ENCODE measurements around the gene LAMC3.
A peak's percentile ranks its signal among the peaks of the same experiment; 100 is the strongest.

The LAMC3 gene

GRCh38 chr9:131008909-131009618 is at the start of gene LAMC3:
TSS of gene LAMC3 (plus strand) at chr9:131009174. CDS start at chr9:131009215, 41 bp downstream.
- no peak for DNase-seq (ENCODE audit: low read depth)

- DNase-seq (ENCODE audit: low read depth) = no peak
Observed at GRCh38 chr9:130959809-130960334, 49.1 kb upstream of the LAMC3 start.

DNA sequence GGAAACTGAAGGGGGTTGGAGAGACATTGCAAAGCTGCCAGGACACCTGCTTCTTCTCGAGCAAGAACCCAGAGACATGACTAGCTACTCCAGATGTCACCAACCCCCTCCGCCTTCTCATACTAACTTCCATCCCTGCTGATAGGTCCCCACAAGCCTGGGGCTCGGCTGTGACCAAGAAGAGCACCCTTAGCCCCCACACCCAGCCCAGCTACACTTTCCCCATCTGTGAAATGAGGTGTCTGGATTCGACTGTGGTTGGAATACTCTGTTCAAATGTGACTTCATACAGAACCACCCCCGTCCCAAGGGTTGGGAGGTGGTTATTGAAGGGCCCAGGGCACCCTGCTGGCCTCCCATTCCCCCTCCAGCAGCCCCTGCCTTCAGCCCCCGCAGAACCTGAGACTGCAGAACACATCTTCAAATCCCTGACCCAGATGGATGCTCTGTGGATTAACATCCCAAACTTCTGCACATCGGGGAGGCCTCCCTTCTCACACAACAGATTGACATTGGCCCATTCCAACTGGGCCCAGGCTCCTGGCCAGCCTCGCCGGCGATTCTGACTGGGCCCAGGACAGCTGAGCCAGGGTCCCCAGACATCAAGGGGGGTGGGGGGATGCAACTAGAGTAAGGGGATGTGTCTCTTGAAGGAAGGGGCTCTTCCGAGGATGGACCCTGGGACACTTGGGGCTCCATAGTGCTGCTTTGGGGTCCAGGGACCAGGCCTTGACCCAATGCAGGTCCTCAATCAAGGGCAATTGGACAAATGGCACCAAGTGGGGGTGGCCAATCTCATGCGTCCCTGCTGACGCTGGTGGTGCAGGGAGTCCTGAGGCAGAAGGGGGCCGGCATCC is 48.2 kb upstream of the LAMC3 start:
- no peak for DNase-seq (ENCODE audit: low read depth)

DNA sequence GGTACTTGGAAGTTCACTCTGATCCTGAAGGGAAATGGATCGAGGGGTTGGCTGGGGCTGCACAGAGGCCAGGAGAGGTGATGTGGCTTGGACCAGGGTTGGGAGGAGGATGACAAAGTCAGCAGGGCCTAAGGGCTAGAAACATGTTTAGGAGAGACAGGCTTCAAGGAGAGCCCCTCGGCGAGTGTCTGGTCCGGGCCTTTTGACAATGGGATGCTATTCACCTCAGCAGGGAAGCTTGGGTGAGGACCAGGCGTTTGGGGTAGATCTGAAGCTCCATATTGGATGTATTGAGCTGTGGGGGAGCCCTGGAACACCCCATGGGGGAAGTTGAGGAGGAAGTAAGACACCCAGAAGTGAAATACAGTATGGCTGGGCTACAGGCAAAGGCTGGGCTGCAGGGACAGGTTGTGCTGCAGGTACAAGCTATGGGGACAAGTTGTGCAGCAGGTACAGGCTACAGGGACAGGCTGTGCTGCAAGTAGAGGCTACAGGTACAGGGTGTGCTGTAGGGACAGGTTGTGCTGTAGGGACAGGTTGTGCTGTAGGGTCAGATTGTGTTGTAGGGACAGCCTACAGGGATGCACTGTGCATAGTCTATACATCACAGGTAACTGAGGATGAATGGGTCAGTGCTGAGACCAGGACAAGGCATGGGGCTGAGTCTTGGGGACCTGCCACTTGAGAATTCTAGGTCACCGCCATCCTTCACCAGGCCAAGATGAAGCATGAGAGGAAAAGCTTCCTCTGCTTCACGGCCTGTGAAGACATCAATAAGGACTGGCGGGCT is 47.3 kb upstream of the LAMC3 start:
- no peak for DNase-seq (ENCODE audit: low read depth)

- DNase-seq (ENCODE audit: low read depth) = peak; percentile 92
Observed at GRCh38 chr9:130962418-130963316, 46.3 kb upstream of the LAMC3 start.

- DNase-seq (ENCODE audit: low read depth) = no peak
Observed at GRCh38 chr9:130963337-130963908, 45.6 kb upstream of the LAMC3 start.

DNA sequence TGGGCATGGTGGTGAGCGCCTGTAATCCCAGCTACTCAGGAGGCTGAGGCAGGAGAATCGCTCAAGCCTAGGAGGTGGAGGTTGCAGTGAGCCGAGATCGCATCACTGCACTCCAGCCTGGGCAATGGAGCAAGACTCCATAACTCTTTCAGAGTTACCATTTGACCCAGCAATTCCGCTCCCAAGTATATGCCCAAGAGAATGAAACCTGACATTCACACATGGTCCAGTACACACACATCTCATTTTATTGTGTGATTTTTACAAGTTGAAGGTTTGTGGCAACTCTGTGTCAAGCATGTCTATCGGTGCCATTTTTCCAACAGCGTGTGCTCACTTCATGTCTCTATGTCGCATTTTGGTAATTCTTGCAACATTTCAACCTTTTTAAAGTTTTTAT is 45.1 kb upstream of the LAMC3 start:
- no peak for DNase-seq (ENCODE audit: low read depth)

- no peak for DNase-seq (ENCODE audit: low read depth)
Observed at GRCh38 chr9:130965680-130966079, 43.3 kb upstream of the LAMC3 start.

DNA sequence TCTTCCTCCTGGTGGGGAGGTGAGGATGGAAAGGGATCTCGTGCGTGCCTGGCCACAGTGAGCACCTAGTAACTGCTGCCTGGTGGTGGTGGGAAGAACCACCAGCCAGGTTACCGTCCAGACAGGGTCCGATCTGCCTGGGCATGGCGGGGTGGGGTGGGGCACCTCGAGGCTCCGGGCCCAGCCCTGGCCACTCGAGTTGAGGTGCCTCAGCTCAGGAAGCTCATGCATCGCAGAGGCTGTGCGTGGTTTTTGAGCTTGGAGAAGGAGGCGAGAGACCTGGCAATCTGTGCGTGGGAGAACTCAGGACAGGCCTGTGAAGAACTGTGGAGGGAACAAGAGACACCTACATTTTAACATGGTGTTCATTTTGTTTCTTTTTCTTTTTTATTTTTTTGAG is 38.9 kb upstream of the LAMC3 start:
- DNase-seq (ENCODE audit: low read depth) = no peak

DNA sequence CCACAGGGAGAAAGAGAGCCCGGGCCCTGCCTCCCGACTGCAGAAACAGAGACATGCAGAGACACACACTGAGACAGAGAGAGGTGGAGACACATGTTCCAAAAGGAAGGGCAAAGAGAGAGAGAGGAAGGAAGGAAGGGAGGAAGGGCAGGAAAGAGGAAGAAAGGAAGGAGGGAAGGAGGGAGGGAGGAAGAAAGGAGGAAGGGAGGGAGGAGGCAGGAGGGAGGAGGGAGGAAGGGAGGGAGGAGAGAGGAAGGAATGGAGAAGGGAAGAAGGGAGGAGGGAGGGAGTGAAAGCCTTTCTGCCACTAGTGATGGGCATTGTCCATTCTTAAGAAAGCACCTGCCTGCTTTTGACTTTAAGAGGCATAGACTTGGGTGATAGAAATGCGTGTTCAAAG is 38.1 kb upstream of the LAMC3 start:
- no peak for DNase-seq (ENCODE audit: low read depth)

DNA sequence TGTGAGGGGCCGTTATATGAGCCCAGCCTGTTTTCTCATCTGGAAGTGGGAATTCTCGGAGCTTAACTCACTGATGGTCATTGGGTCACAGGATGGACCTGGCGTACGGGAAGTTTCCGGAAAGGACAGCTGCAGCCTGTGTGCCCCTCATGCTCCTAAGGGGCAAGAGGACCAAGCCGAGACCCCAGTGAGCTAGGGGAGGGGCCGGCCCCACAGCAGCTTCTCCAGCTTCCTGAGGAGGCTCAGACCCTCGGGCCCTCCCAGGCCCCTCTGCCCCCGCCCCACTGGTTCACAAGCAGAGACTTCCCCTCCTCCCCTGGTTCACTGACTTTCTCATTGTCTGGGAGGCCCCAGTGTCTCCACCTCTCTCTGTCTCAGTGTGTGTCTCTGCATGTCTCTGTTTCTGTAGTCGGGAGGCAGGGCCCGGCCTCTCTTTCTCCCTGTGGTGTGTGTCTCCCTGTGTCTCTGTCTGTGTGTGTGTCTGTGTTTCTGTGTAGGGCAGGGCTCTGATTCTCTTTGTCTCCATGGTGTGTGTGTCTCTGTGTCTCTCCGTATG is 37.6 kb upstream of the LAMC3 start:
- no peak for DNase-seq (ENCODE audit: low read depth)

GRCh38 chr9:130972277-130972956 is 36.6 kb upstream of the LAMC3 start:
- no peak for DNase-seq (ENCODE audit: low read depth)

DNA sequence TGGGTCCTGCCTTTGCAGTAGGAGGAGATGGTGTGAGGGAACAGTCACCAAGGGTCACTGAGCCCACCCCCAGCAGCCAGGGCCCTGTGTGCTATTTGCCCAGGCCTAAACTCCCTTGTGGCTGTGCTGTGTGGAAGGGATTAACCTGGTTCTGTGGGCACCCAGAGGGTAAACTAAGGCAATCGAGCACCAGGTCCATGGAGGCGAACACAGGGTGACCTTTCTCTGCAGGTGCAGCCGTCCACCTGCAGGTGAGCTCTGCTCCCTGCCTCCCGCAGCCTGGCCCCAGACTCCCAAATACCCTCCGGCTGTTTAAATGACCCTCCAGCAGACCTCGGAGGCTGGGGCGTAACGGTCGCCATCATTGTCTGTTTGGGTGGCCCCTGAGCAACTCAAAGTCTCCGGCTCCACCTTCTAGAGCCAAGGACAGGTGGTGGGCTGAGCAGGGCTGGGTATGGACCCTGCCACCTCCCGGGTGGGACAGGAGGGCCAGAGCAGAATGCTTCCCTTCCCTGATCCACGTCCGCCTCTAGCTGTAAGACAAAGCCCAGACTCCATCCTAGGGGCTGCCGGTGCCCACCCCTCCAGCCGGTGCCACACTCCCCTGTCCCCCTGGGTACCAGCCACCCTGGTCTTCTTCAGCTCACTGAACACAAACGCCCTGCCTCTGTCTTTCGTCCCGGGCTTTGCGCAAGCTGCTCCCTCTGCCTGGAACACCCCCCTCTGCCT is 35.9 kb upstream of the LAMC3 start:
- no peak for DNase-seq (ENCODE audit: low read depth)

- no peak for DNase-seq (ENCODE audit: low read depth)
Observed at GRCh38 chr9:130973686-130974281, 35.2 kb upstream of the LAMC3 start.

DNA sequence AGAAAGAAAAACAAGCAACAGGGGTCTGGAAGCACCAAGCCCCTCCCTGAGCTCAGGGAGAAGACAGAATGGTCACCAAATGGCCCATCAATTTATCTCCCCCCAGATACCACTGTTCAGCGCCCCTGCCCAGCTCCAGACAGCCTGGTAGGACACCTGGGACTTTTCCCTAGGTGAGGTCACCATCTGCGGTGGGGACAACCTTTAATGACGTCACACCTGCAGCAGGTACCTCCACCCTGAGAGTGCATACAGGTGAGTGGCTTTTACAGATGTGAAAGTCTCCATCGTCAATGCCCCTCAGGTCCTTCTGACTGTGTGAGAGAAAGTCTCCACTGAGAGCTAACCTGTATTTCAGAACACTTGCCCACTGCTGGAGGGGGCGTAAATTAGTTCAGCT is 34.3 kb upstream of the LAMC3 start:
- DNase-seq (ENCODE audit: low read depth) = no peak

- no peak for DNase-seq (ENCODE audit: low read depth)
Observed at GRCh38 chr9:130975156-130975555, 33.8 kb upstream of the LAMC3 start.

- DNase-seq (ENCODE audit: low read depth) = no peak
Observed at GRCh38 chr9:130975932-130976841, 32.8 kb upstream of the LAMC3 start.

GRCh38 chr9:130977811-130978221 is 31.2 kb upstream of the LAMC3 start:
- DNase-seq (ENCODE audit: low read depth) = no peak

All from iris pigment epithelial cell (primary cell).